HepG2 (cell line): Measurements from ENCODE around the gene STOML2. TPM values are rescaled to one million over a fixed set of nuclear protein-coding genes. Genes with fewer than 3 reads are reported as not detected.
A peak's percentile ranks its signal among the peaks of the same experiment; 100 is the strongest.

Experiments
- AGO1 ChIP-seq: fragments of 200-400 bp; formaldehyde crosslinking; IDR thresholded peaks from 2 replicates; pipeline ENCODE4 v1.6.1; 2017; ENCODE audit warnings: mild to moderate bottlenecking, low read depth, low read length, moderate library complexity; ENCODE audit not compliant: poor library complexity, severe bottlenecking
- ARNTL ChIP-seq: sonication (generic); formaldehyde crosslinking; IDR thresholded peaks from 2 replicates; pipeline ENCODE4 v1.4.0; 2020; ENCODE audit warnings: mild to moderate bottlenecking, missing genetic modification reagents
- ATF4 ChIP-seq, 2 experiments: fragments of 450-650 bp in 1 of 2; sonication (generic) in 1 of 2; formaldehyde crosslinking; IDR thresholded peaks; 2 replicates each; pipeline versions ENCODE4 v1.5.0 to v1.8.0; 2020 to 2022; ENCODE audit warnings: mild to moderate bottlenecking in 1 of 2, missing genetic modification reagents in 1 of 2
- BHLHE40 ChIP-seq: IDR thresholded peaks from 2 replicates; pipeline ENCODE4 v1.6.1; 2011; ENCODE audit warnings: low read length, improper control_type of control experiment
- FOXP1 ChIP-seq, 2 experiments: fragments of 450-650 bp in 1 of 2; IDR thresholded peaks; 2 replicates each; pipeline ENCODE4 v1.6.1; 2017 to 2018; ENCODE audit warnings: antibody characterized with exemption in 1 of 2
- GABPB1 ChIP-seq: IDR thresholded peaks from 2 replicates; pipeline ENCODE4 v1.6.1; 2016; ENCODE audit warnings: mild to moderate bottlenecking, missing genetic modification reagents, moderate library complexity, missing compliant biosample characterization
- GTF2F1 ChIP-seq: fragments of 150-350 bp; IDR thresholded peaks from 2 replicates; pipeline ENCODE4 v1.6.1; 2014; ENCODE audit warnings: low read length
- KDM5A ChIP-seq: fragments of 200-600 bp; sonication (generic); IDR thresholded peaks from 2 replicates; pipeline ENCODE4 v1.7.0; 2018; ENCODE audit warnings: antibody characterized with exemption, mild to moderate bottlenecking, low read length, borderline replicate concordance
- MXD4 ChIP-seq: IDR thresholded peaks from 2 replicates; pipeline ENCODE4 v1.6.1; 2016; ENCODE audit warnings: mild to moderate bottlenecking, missing biosample characterization, missing genetic modification reagents
- RAD21 ChIP-seq: fragments of 450-650 bp; formaldehyde crosslinking; IDR thresholded peaks from 2 replicates; pipeline ENCODE4 v1.5.0; 2020; ENCODE audit warnings: mild to moderate bottlenecking
- REXO4 ChIP-seq: sonication (generic); formaldehyde crosslinking; IDR thresholded peaks from 2 replicates; pipeline ENCODE4 v1.8.0; 2022; ENCODE audit warnings: missing genetic modification reagents, mild to moderate bottlenecking, borderline replicate concordance
- SMC3 ChIP-seq: IDR thresholded peaks from 2 replicates; pipeline ENCODE4 v1.6.1; 2011; ENCODE audit warnings: low read length, improper control_type of control experiment
- SP4 ChIP-seq: sonication (generic); formaldehyde crosslinking; IDR thresholded peaks from 2 replicates; pipeline ENCODE4 v1.8.1; 2023; ENCODE audit warnings: mild to moderate bottlenecking, missing genetic modification reagents
- SPEN ChIP-seq: sonication (generic); formaldehyde crosslinking; IDR thresholded peaks from 2 replicates; pipeline ENCODE4 v1.5.1; 2020; ENCODE audit warnings: low read depth, mild to moderate bottlenecking, missing genetic modification reagents
- TBP ChIP-seq: sonication (generic); formaldehyde crosslinking; IDR thresholded peaks from 2 replicates; pipeline ENCODE4 v1.5.0; 2020; ENCODE audit warnings: missing genetic modification reagents
- TCF12 ChIP-seq, 2 experiments: fragments of 450-650 bp in 1 of 2; sonication (generic) in 1 of 2; formaldehyde crosslinking in 1 of 2; IDR thresholded peaks; 2 replicates each; pipeline versions ENCODE4 v1.6.1 to v1.8.0; 2017 to 2022; ENCODE audit warnings: antibody characterized with exemption in 1 of 2, mild to moderate bottlenecking in 1 of 2, missing genetic modification reagents in 1 of 2, moderate library complexity in 1 of 2
- THAP7 ChIP-seq: sonication (generic); formaldehyde crosslinking; IDR thresholded peaks from 2 replicates; pipeline ENCODE4 v1.8.1; 2023; ENCODE audit warnings: mild to moderate bottlenecking, missing genetic modification reagents
- ZKSCAN8 ChIP-seq: IDR thresholded peaks from 2 replicates; pipeline ENCODE4 v1.6.1; 2016; ENCODE audit warnings: borderline replicate concordance, missing genetic modification reagents, missing compliant biosample characterization
- ZNF34 ChIP-seq: sonication (generic); formaldehyde crosslinking; IDR thresholded peaks from 2 replicates; pipeline ENCODE4 v1.4.0; 2020; ENCODE audit warnings: mild to moderate bottlenecking, missing genetic modification reagents, borderline replicate concordance
- ZNF362 ChIP-seq: sonication (generic); formaldehyde crosslinking; IDR thresholded peaks from 2 replicates; pipeline ENCODE4 v1.4.0; 2020; ENCODE audit warnings: missing genetic modification reagents, mild to moderate bottlenecking, borderline replicate concordance
- ZNF503 ChIP-seq: sonication (generic); formaldehyde crosslinking; IDR thresholded peaks from 2 replicates; pipeline ENCODE4 v1.4.0; 2020; ENCODE audit warnings: missing genetic modification reagents
- ZSCAN29 ChIP-seq: sonication (generic); formaldehyde crosslinking; conservative IDR thresholded peaks from 2 replicates; pipeline ENCODE4 v1.4.0; 2020; ENCODE audit warnings: mild to moderate bottlenecking, missing genetic modification reagents
- polyA plus RNA-seq, 8 experiments: library from polyadenylated mRNA; depleted of rRNA in 3 of 8; stranded (reverse) in 7 of 8; unstranded in 1 of 8; fragments of >200 nt; fragmentation: Illumina TruSeq in 4 of 8; extraction: Trizol in 4 of 8; gene quantifications; 2 replicates each; pipeline versions ENCODE4 v1.2.1 to v1.2.3, GENCODE V29; 2011 to 2016; ENCODE audit warnings: low read depth in 4 of 8, missing spikeins in 1 of 8, mixed read lengths in 1 of 8; ENCODE audit not compliant: insufficient read depth in 1 of 8
- total RNA-seq, 5 experiments: library from RNA; depleted of rRNA; stranded (reverse); fragments of >200 nt; fragmentation: Illumina TruSeq; extraction: Trizol; gene quantifications; 2 replicates each; pipeline ENCODE4 v1.2.3, GENCODE V29; 2016; ENCODE audit warnings: low read depth in 1 of 5

Gene STOML2
- total and polyA plus RNA-seq, 2 of the 13 experiments (the other 11 are each of a cell fraction or from before 2014, with no cell fraction given) = 245 to 250 TPM

GRCh38 chr9:35116898-35117551 is 14.1 kb upstream of the STOML2 start (continued):
- TF ChIP-seq ZKSCAN8 (CRISPR knock-in tag) (peak; percentile 67; the same call in 1 of the 2 replicates), GTF2F1 (no peak), ARNTL (no peak), ZNF503 (CRISPR knock-in tag) (0 out of 2 replicates have a peak, but pooled peaks have one; percentile 48), TBP (no peak), BHLHE40 (0 out of 2 replicates have a peak, but pooled peaks have one; percentile 22), SMC3 (peak; percentile 86), GABPB1 (0 out of 2 replicates have a peak, but pooled peaks have one; percentile 3), SPEN (CRISPR knock-in tag) (peak; percentile 8; the same call in 1 of the 2 replicates), MXD4 (peak; percentile 23; the same call in 1 of the 2 replicates), ZSCAN29 (peak; percentile 86; the same call in 1 of the 2 replicates), TCF12 (IDR thresholded peaks at IDR 0.05) (no peak), TCF12 (CRISPR knock-in tag; IDR thresholded peaks at IDR 0.05) (no peak), RAD21 (CRISPR knock-in tag) (peak; percentile 84), FOXP1 (IDR thresholded peaks at IDR 0.05) (no peak), FOXP1 (CRISPR knock-in tag; IDR thresholded peaks at IDR 0.05) (no peak), REXO4 (CRISPR knock-in tag) (no peak), ZNF34 (CRISPR knock-in tag) (no peak), ATF4 (CRISPR knock-in tag; IDR thresholded peaks at IDR 0.05) (no peak), SP4 (CRISPR knock-in tag) (no peak), ZNF362 (CRISPR knock-in tag) (0 out of 2 replicates have a peak, but pooled peaks have one; percentile 43), KDM5A (no peak), THAP7 (CRISPR knock-in tag) (no peak), AGO1 (no peak)
- TF ChIP-seq, all 625 proteins: peak for 89
